Activated T-helper 1 cell treated with Interleukin-2 at 50 U/mL for 16 hours (primary cell): ENCODE results near the gene PSD.

ENCODE experiments used
- DNase-seq: peaks from one replicate; pipeline ENCODE4 v3.0.0-alpha.2; 2020; ENCODE audit warnings: low read depth

The PSD gene

DNA sequence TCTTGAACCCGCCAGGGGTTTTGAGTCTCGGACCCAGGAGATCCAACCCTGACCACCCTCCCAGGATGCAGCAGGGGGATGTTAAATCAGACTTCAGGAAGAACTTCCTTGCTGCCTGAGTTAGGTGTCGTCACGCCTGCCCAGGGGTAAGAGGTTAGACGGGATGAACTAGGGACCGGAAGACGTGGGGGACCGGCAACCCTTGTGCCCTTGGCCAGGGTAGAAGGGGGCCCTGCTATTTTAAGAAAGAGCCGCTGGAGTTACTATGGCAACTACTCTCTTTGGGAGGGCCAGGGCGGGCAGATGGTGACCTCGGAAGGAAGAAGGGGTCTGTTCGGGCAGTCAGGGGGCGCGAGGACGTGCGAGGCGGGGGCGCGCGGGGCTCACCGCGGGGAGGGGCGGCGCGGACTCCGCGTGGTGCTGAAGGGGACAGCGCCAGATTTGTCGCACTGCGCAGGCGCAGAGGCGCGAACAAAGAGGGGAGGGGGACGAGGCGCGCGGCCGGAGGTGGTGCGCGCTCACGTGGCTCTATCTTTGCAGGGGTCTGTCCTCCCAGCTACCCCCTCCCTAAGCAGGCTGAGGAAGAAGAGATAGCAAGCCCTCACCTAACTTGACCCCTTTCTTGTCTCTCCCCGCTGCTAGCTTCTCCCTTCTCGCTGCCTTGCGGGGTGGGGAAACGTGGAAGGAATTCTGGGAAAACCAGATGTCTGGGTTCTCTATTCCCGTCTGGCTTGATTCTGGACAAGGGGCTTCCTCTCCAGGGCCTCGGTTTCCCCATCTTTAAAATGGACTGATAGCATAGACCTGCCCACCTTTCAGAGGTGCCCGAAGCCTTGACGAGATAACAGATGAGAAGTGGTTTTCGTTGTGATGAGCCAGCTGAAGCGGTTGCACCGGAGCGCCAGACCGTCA is 940 bp upstream of the PSD start:
- peak; percentile 58 for DNase-seq

DNA sequence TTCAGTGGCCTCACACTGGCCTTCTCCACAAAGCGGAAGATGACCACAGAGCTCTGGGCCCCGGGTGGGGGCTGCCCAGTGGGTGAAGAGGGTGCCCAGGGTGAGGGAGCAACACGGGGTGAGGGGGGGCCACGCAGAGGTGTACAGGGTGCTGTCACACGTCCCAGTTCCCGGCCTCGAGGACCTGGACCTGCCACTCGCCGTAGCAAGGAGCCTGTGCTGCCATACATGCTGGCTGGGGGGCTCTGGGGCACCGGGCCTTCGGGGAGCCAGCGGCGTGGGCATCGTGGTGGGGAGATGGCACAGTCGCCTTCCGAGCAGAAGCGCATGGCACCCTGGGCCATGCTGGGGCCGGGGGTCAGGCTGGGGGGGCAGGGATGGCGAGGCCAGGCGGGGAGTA is 1.9 kb downstream of the PSD start:
- no peak for DNase-seq

- no peak for DNase-seq
Measured at GRCh38 chr10:102416283-102416682, 2.3 kb downstream of the PSD start.

DNA sequence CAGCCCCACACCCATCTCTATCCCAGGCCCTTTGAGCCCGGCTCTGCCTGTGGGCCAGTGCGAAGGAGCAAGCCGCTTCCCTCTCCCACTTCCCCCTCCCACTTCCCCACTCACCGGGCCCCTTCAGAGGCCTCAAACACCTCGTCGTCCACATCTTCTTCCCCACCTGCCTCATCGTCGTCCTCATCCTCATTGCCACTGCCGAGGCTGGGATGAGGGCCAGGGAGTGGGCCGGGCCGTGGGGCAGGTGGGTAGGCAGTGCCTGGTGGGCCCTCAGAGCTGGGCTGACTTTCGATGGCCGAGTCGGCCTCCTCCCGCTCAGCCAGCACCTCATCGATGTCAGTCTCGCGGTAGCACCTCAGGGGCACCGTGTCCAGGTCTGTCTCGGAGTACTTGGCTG is 3.8 kb downstream of the PSD start:
- no peak for DNase-seq

DNA sequence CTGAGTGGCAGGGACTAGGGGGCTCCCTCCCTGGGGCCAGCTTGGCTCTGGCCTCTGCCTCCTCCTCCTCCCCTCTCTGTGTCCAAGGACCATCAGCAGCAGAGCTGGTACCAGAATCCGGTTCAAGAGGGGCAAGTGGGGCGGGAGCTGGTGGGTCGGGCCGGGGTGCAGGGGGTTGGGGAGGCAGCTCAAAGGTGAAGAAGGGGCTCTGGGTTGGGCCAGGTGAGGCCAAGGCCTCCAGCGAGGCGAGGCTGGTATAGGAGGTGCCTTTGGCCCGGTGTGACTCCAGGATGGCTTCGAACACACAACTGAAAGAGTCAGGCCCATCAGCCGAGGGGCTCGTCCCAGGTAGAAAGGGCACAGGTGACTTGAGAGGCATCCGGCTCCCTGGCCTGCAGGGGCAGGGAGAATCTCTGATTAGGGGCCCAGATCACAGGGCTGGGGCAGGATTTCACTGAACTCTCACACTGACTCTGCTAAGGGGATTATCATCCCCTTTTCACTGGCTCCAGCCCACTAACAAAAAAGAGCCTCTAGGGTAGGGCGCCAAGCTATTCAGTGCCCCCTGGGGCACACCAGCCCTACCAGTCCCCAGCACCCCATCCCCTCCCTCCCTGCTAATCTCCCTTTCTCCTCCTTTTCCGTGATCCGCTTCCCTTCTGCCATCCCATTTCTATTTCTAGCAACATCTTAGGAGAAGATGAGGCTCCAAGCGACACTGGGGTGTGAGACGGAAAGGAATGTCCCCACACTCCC is 4.6 kb downstream of the PSD start:
- no peak for DNase-seq

GRCh38 chr10:102413053-102413705 is 5.4 kb downstream of the PSD start:
- DNase-seq = no peak

- DNase-seq = no peak
Measured at GRCh38 chr10:102412293-102412692, 6.3 kb downstream of the PSD start.

DNA sequence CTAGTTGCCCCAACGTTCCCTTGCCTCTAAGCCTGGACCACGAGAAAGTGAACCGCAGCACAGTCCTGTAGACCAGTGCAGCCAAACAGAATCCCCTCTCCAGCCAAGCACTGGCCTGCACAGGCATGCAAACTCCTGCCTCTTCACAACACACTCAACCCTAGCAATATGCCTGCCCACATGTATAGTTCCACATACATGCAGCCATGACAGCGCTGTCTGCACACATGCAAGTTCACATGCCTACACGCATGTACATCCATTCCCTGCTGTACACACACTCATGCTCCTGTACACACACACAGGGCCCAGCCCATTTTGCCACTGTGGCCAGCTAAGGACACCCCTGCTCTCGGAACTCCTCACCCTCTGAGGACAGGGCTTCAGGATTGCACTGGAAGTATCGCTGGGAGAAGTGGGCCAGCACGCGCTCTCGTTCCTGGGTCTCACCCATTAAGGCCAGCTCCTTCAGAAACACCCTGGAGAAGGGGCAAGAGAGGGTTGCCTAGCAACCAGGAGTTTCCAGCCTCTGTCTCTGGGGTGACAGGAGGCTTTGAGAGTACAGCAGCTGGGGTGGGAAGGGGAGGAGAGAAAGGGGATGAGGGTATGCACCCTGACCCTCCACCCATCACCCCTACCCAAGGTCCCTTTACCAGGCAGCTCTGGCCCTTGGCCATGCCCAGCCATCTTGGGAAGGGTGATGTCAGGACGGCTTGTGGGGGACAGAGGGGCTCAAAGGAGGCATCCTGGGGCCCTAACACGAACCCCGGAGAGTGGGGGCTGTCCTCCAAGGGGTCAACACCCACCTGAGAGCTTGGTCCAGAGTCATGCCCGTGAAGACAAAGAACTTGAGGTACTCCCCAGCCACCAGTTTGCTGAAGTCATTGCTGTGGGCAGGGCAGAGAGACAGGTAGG is 7.0 kb downstream of the PSD start:
- no peak for DNase-seq

- DNase-seq = no peak
Measured at GRCh38 chr10:102410429-102411073, 8.0 kb downstream of the PSD start.

GRCh38 chr10:102409604-102410428 is 8.8 kb downstream of the PSD start:
- DNase-seq = no peak

- peak; percentile 47 for DNase-seq
Measured at GRCh38 chr10:102408728-102409603, 9.6 kb downstream of the PSD start.

DNA sequence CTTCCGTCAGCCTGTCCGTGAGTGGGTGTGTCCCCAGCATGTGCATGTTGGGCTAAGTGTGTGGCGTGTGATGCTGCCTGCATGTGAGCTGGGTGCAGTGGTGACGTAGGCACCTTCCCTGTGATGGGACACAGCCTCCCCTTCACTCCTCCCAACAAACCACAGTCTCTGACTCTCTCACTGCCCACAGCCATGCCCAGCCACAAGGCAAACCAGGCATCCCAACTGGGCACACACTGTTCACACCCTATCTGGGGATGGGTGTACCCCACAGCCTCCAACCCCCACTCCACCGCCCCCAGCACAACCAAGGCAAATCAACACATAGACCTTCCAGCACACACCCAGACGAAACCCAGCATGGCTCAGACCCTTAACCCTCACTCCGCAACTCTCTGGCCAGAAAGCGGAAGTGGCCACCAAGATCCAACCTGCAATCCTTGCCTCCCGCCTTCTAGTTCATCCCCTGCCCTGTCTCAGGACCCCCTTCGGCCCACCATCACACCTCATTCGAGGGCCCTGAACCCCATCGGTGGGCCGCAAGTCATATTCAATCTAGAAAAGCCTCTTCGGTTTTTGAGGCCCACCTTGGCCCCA is 10.4 kb downstream of the PSD start:
- DNase-seq = no peak

DNA sequence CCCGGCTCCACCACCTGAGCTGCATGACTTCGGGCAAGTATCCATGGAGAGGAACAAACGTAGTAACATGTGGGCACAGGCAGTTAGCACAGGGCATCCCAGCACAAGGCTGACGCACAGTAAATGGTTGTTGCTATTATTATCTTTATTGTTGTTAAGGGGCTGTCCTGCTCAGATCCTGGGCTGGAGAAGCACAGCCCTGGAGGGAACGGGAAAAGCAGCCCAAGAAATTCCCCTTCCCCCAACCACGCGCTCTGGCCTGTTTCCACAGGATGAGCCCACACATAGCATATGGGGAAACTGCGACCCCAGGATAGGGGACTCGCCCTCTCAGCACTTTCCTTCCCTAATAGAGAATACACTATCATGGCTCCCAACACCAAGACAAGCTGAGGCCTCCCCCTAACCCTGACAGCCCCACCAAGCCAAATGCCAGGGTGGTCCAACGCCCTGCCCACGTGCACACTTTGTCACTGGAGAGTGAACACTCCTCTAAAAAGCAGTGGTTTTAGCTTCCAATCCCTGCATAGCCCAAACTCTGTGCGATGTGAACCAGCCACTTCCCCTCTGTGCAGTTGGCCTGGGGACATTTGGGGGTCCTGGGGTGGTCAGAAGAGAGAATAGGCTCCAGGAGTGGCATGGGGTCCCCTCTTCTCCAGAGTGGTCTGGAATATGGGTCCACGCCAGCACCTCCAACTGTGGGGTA is 11.0 kb downstream of the PSD start:
- DNase-seq = no peak

- no peak for DNase-seq
Measured at GRCh38 chr10:102406815-102407214, 11.8 kb downstream of the PSD start.

GRCh38 chr10:102405632-102406031 is 13.0 kb downstream of the PSD start:
- no peak for DNase-seq

DNA sequence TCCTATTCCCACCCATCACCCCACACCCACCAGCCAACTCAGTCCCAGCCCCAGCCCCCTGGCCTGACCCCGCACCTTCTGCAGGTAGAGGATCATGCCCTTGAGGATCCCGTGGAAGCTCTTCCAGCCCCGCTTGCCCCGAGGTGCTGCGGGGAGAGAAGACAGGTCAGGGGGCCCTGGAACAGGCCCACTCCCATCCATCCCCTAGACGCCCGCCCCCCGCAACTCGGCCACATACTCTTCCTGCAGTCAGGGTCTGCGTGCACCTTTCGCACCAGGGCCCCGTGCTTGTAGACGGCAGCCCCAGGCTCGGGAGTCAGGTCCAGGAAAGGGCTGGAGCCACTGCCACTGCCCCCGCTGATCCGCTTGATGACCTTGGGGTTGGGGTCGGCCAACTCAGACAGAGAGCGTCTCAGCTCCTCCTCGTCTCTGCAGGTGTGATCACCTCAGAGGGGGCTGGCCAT is 13.4 kb downstream of the PSD start:
- no peak for DNase-seq

DNA sequence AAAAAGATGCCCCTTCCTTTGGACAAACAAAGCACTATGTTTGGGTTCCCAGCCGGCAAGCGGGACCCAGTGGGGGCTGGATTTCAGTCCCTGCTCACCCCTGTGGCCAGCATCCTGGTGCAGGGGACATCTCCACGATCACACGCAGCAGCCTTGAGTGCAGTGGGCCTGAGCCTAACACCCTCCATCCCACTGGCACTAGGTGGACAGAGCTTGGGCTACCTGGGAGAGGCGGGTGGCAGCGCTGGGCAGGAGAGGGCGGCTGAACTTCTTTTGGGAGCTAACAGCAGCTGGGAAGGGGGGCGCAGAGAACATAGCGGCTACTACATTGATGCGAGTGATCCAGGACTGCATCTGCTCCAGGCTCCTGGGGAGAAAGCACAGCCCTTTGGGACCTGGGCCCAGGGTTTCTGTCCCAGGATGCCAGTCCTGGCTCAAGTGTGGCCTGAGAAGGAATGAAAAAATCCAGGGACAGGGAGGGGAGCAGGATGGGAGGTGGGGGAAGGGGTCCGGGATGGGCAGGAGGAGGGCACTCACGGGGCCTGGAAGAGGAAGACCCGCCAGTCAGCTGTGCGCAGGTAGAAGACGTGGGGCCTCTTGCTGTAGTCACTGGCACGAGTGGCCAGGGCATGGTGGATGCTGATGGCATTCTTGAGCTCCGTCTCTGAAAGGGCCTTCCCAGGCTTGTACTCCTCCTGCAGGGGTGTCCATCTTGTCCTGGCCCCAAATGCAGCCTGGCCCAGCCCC is 14.1 kb downstream of the PSD start:
- no peak for DNase-seq
